Trophoblast cell (in vitro differentiated cells and primary cell): Measurements from ENCODE around the gene KAT7.

Experiments
- DNase-seq, 2 donors: peaks; one replicate each; pipeline ENCODE4 v3.0.0-alpha.2; 2016
- H2AFZ ChIP-seq: 2 replicates; pipeline ENCODE4 v1.6.1; 2013; ENCODE audit warnings: low read length, moderate library complexity, mild to moderate bottlenecking; ENCODE audit not compliant: insufficient read depth, poor library complexity
- H2AK5ac ChIP-seq: 2 replicates; pipeline ENCODE4 v1.6.1; 2013; ENCODE audit warnings: mild to moderate bottlenecking, low read length
- H2BK120ac ChIP-seq: 2 replicates; pipeline ENCODE4 v1.6.1; 2013; ENCODE audit warnings: low read length, mild to moderate bottlenecking, moderate library complexity; ENCODE audit not compliant: insufficient read depth, poor library complexity
- H2BK12ac ChIP-seq: 2 replicates; pipeline ENCODE4 v1.6.1; 2013; ENCODE audit warnings: mild to moderate bottlenecking, low read length, moderate library complexity
- H2BK5ac ChIP-seq: 2 replicates; pipeline ENCODE4 v1.6.1; 2013; ENCODE audit warnings: low read length, low read depth, moderate library complexity, mild to moderate bottlenecking; ENCODE audit not compliant: poor library complexity
- H3K14ac ChIP-seq: 2 replicates; pipeline ENCODE4 v1.6.1; 2013; ENCODE audit warnings: mild to moderate bottlenecking, low read length
- H3K18ac ChIP-seq: 2 replicates; pipeline ENCODE4 v1.6.1; 2013; ENCODE audit warnings: mild to moderate bottlenecking, low read length
- H3K23ac ChIP-seq: 2 replicates; pipeline ENCODE4 v1.6.1; 2013; ENCODE audit warnings: low read length
- H3K27ac ChIP-seq: 2 replicates; pipeline ENCODE4 v1.5.1; 2013; ENCODE audit warnings: low read depth, mild to moderate bottlenecking, inconsistent platforms, low read length, moderate library complexity
- H3K27me3 ChIP-seq: 2 replicates; pipeline ENCODE4 v1.6.1; 2013; ENCODE audit warnings: inconsistent platforms, mild to moderate bottlenecking, low read length, moderate library complexity; ENCODE audit not compliant: insufficient read depth
- H3K36me3 ChIP-seq, 2 experiments: 1 replicate in 1 of 2; 2 replicates in 1 of 2; pipeline ENCODE4 v1.6.1; 2013; ENCODE audit warnings: low read length in 2 of 2, mild to moderate bottlenecking in 2 of 2, moderate library complexity in 1 of 2; ENCODE audit not compliant: insufficient read depth in 2 of 2, control insufficient read depth in 1 of 2
- H3K4ac ChIP-seq: 2 replicates; pipeline ENCODE4 v1.6.1; 2013; ENCODE audit warnings: low read depth, mild to moderate bottlenecking, low read length, moderate library complexity
- H3K4me1 ChIP-seq, 2 experiments: 1 replicate in 1 of 2; 2 replicates in 1 of 2; pipeline ENCODE4 v1.6.1; 2013; ENCODE audit warnings: low read length in 2 of 2, mild to moderate bottlenecking in 2 of 2, moderate library complexity in 1 of 2; ENCODE audit not compliant: insufficient read depth in 2 of 2, control insufficient read depth in 1 of 2
- H3K4me2 ChIP-seq: 2 replicates; pipeline ENCODE4 v1.6.1; 2013; ENCODE audit warnings: inconsistent platforms, mild to moderate bottlenecking, low read length, moderate library complexity
- H3K4me3 ChIP-seq: 2 replicates; pipeline ENCODE4 v1.5.1; 2013; ENCODE audit warnings: mild to moderate bottlenecking, low read depth, low read length, inconsistent platforms
- H3K79me1 ChIP-seq: one replicate; pipeline ENCODE4 v1.6.1; 2013; ENCODE audit warnings: low read length
- H3K79me2 ChIP-seq: 2 replicates; pipeline ENCODE4 v1.6.1; 2013; ENCODE audit warnings: low read length, mild to moderate bottlenecking; ENCODE audit not compliant: control insufficient read depth, insufficient read depth, poor library complexity
- H3K9ac ChIP-seq: 2 replicates; pipeline ENCODE4 v1.6.1; 2013; ENCODE audit warnings: mild to moderate bottlenecking, low read length
- H3K9me3 ChIP-seq: 2 replicates; pipeline ENCODE4 v1.6.1; 2013; ENCODE audit warnings: low read depth, mild to moderate bottlenecking, control low read depth, inconsistent platforms, low read length; ENCODE audit not compliant: insufficient read depth
- H4K12ac ChIP-seq: 2 replicates; pipeline ENCODE4 v1.6.1; 2013; ENCODE audit warnings: low read depth, mild to moderate bottlenecking, low read length, moderate library complexity
- H4K8ac ChIP-seq: 2 replicates; pipeline ENCODE4 v1.6.1; 2013; ENCODE audit warnings: low read depth, mild to moderate bottlenecking, low read length, moderate library complexity
- H4K91ac ChIP-seq: one replicate; pipeline ENCODE4 v1.6.1; 2013; ENCODE audit warnings: low read depth, mild to moderate bottlenecking, low read length, moderate library complexity
- WGBS: extraction: QIAGEN DNeasy Blood & Tissue Kit; methylation state at CpG from one replicate; pipeline ENCODE4 v1.1.7; 2013; ENCODE audit warnings: missing lambda C conversion rate; ENCODE audit not compliant: insufficient read length, insufficient coverage; ENCODE audit errors: extremely low coverage; 5-methylcytosine and 5-hydroxymethylcytosine counted together

The KAT7 gene

DNA sequence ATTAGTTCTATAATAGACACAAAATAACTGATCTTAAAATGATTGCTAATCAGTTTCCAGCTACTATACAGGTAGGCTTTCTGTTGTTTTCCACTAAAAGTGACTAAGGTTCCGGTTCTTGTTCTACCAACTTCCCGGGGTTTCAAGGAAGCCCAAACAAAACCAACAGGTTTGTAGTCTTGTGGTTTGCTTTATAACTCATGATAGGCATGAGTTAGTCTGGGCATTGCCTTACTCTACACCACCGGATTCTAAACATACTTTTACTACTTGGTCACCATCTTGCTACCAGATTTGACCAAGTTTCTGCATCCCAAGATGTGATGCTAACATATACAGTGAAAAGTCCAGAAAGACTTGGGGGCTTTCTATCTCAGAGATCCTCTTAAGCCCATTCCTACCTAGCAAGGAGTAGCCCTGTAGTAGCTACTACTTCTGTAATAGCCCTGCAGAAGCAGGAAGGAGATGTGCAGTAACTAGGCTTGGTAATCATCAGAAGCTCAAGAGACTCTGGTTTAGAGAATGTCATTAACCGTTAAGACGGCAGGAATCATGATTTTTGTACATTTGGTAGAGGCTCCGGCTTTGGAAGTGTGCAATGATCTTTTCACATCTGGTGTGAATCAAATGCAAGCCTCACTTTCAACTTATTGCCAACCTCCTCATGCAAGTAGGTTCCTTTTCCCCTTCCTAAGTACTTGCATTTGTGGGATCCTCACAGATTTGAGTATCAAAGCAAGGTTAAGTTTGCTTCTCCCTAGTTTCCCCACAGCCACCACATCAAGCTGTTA, 26.1 kb upstream of the KAT7 start:
- Histone ChIP-seq H3K23ac (no peak overlapping the region), H3K4me3 (no peak overlapping the region), H3K79me2 (no peaks in the 10 kb centered on the region), H3K4me2 (peak overlapping the region; percentile 91), H3K4me1 (peaks cover 0 to 6% of the 10 kb centered on the region in 2 experiments), H3K36me3 (no peaks in the 10 kb centered on the region), H3K27me3 (no peaks in the 10 kb centered on the region), H3K9me3 (no peaks in the 10 kb centered on the region), H2AFZ (no peak overlapping the region), H2AK5ac (no peak overlapping the region), H2BK120ac (no peak overlapping the region), H3K18ac (no peak overlapping the region), H2BK12ac (no peak overlapping the region), H3K14ac (no peak overlapping the region), H4K12ac (no peak overlapping the region), H4K8ac (no peak overlapping the region), H4K91ac (no peak overlapping the region), H3K79me1 (peaks cover 4% of the 10 kb centered on the region), H3K4ac (no peak overlapping the region), H2BK5ac (no peak overlapping the region), H3K27ac (no peak overlapping the region), H3K9ac (no peak overlapping the region)
- WGBS = no CpG with 5 or more reads among the region's 6 CpGs
- peak; percentile 52 to 78 for DNase-seq

GRCh38 chr17:49763735-49764558, 24.5 kb upstream of the KAT7 start, which contains the start of gene FAM117A:
TSS of gene FAM117A (minus strand) at chr17:49764131. CDS start at chr17:49764087, 44 bp downstream.
- no CpG with 5 or more reads among the region's 53 CpGs for WGBS
- Histone ChIP-seq H3K9ac (peak within 1 kb of the TSS; percentile 72), H4K12ac (no peak within 1 kb of the TSS), H3K18ac (peak within 1 kb of the TSS; percentile 34), H3K27me3 (no peaks in the 10 kb centered on the region), H3K4me3 (peak within 1 kb of the TSS; percentile 80), H2AK5ac (no peak within 1 kb of the TSS), H2AFZ (peak within 1 kb of the TSS; percentile 4), H3K4me2 (peak within 1 kb of the TSS; percentile 91), H3K27ac (no peak within 1 kb of the TSS), H2BK5ac (no peak within 1 kb of the TSS), H3K4ac (no peak within 1 kb of the TSS), H2BK12ac (no peak within 1 kb of the TSS), H2BK120ac (no peak within 1 kb of the TSS), H4K91ac (no peak within 1 kb of the TSS), H3K9me3 (no peaks in the 10 kb centered on the region), H3K79me2 (no peaks in the 10 kb centered on the region), H3K36me3 (no peaks in the 10 kb centered on the region), H3K79me1 (peaks cover 4% of the 10 kb centered on the region), H3K23ac (no peak within 1 kb of the TSS), H4K8ac (no peak within 1 kb of the TSS), H3K14ac (no peak within 1 kb of the TSS), H3K4me1 (peaks cover 0 to 6% of the 10 kb centered on the region in 2 experiments)
- DNase-seq = peak; percentile 98

DNA sequence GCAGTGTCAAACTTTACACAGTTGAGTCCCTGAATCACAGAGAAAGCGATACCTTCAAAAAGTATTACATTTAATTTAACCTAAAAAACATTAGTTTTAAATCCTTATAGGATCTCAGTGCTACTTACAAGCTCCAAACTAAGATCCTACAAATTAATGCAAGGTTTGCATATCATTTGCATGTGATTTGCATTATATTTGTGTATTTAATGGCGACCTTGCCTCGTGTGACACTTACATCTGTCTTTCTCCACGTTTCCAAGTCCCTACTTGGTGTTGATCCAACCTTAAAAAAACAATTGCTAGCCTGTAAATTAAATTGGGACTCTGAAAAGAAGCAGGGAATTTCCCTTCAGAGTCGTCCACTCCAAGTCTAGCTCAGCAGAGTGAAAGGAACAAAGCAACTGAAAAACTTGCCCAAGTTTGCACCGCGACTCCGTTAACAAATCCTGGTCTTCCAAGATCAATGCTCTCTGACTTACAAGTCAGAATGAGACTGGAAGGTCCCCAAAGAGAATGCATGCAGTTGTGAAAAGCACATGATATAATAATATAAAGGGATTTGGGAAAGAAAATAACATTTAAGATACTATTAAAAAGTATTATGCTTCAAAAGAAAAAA, 23.8 kb upstream of the KAT7 start:
- Histone ChIP-seq H3K27me3 (no peaks in the 10 kb centered on the region), H3K4me2 (peak overlapping the region; percentile 48), H3K4me1 (peaks cover 0 to 6% of the 10 kb centered on the region in 2 experiments), H3K36me3 (no peaks in the 10 kb centered on the region), H2BK5ac (no peak overlapping the region), H2BK12ac (no peak overlapping the region), H2BK120ac (no peak overlapping the region), H4K8ac (no peak overlapping the region), H4K12ac (no peak overlapping the region), H3K9ac (no peak overlapping the region), H3K4ac (no peak overlapping the region), H3K23ac (no peak overlapping the region), H4K91ac (no peak overlapping the region), H2AK5ac (no peak overlapping the region), H3K79me2 (no peaks in the 10 kb centered on the region), H3K4me3 (no peak overlapping the region), H3K9me3 (no peaks in the 10 kb centered on the region), H2AFZ (no peak overlapping the region), H3K79me1 (peaks cover 4% of the 10 kb centered on the region), H3K27ac (no peak overlapping the region), H3K18ac (no peak overlapping the region), H3K14ac (no peak overlapping the region)
- peak in 1 of 2 donors; percentile 9 for DNase-seq
- no CpG with 5 or more reads among the region's 8 CpGs for WGBS

- H2BK12ac ChIP-seq = no peak overlapping the region
- no peak overlapping the region for H3K4me2 ChIP-seq
- H3K79me2 ChIP-seq = no peaks in the 10 kb centered on the region
- no peak overlapping the region for H3K27ac ChIP-seq
- H4K12ac ChIP-seq = no peak overlapping the region
- H3K23ac ChIP-seq = no peak overlapping the region
- no peak for DNase-seq
- no CpG with 5 or more reads among the region's 3 CpGs for WGBS
- no peak overlapping the region for H3K18ac ChIP-seq
- no peak overlapping the region for H2AK5ac ChIP-seq
- H3K4me1 ChIP-seq = peaks cover 0 to 6% of the 10 kb centered on the region in 2 experiments
- H4K91ac ChIP-seq = no peak overlapping the region
- H3K36me3 ChIP-seq = no peaks in the 10 kb centered on the region
- H3K14ac ChIP-seq = no peak overlapping the region
- H2BK120ac ChIP-seq = no peak overlapping the region
- no peaks in the 10 kb centered on the region for H3K27me3 ChIP-seq
- H2AFZ ChIP-seq = no peak overlapping the region
- H2BK5ac ChIP-seq = no peak overlapping the region
- H3K4me3 ChIP-seq = no peak overlapping the region
- no peak overlapping the region for H3K4ac ChIP-seq
- H4K8ac ChIP-seq = no peak overlapping the region
- H3K9me3 ChIP-seq = no peaks in the 10 kb centered on the region
- H3K79me1 ChIP-seq = peaks cover 4% of the 10 kb centered on the region
- H3K9ac ChIP-seq = no peak overlapping the region
Observed at GRCh38 chr17:49766918-49767530, 21.5 kb upstream of the KAT7 start.
